ENCODE results near the gene KCNK18. TPM values are rescaled to one million over a fixed set of nuclear protein-coding genes. Genes with fewer than 3 reads are reported as not detected.

KCNK18 gene
- total RNA-seq, 1 experiment from 2014 or later = not detected

GRCh38 chr10:117188371-117188770, 8.9 kb upstream of the KCNK18 start:
- Histone ChIP-seq H3K9me3 (ENCODE audit: control insufficient read depth, insufficient read depth, low read depth, low read length) (no peaks in the 10 kb centered on the region), H3K36me3 (ENCODE audit: control insufficient read depth, insufficient read depth, low read length) (no peaks in the 10 kb centered on the region), H3K27me3 (ENCODE audit: control insufficient read depth, insufficient read depth, low read length) (peaks cover 2% of the 10 kb centered on the region; the same call in 1 of the 2 replicates), H3K27ac (ENCODE audit: low read length) (no peak overlapping the region), H3K4me1 (ENCODE audit: control insufficient read depth, insufficient read depth, low read length) (no peaks in the 10 kb centered on the region), H3K4me3 (ENCODE audit: low read depth in 2 of 2, low read length in 2 of 2) (no peak overlapping the region)
- BruUV-seq (replicated peaks) = no TSS peak
- TF ChIP-seq, protein P1, sequence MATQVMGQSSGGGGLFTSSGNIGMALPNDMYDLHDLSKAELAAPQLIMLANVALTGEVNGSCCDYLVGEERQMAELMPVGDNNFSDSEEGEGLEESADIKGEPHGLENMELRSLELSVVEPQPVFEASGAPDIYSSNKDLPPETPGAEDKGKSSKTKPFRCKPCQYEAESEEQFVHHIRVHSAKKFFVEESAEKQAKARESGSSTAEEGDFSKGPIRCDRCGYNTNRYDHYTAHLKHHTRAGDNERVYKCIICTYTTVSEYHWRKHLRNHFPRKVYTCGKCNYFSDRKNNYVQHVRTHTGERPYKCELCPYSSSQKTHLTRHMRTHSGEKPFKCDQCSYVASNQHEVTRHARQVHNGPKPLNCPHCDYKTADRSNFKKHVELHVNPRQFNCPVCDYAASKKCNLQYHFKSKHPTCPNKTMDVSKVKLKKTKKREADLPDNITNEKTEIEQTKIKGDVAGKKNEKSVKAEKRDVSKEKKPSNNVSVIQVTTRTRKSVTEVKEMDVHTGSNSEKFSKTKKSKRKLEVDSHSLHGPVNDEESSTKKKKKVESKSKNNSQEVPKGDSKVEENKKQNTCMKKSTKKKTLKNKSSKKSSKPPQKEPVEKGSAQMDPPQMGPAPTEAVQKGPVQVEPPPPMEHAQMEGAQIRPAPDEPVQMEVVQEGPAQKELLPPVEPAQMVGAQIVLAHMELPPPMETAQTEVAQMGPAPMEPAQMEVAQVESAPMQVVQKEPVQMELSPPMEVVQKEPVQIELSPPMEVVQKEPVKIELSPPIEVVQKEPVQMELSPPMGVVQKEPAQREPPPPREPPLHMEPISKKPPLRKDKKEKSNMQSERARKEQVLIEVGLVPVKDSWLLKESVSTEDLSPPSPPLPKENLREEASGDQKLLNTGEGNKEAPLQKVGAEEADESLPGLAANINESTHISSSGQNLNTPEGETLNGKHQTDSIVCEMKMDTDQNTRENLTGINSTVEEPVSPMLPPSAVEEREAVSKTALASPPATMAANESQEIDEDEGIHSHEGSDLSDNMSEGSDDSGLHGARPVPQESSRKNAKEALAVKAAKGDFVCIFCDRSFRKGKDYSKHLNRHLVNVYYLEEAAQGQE (IDR thresholded peaks at IDR 0.05; ENCODE audit: insufficient read depth in 1 of 2, low read depth in 2 of 2, low read length in 1 of 2) = no peak
- TF ChIP-seq, protein P2, sequence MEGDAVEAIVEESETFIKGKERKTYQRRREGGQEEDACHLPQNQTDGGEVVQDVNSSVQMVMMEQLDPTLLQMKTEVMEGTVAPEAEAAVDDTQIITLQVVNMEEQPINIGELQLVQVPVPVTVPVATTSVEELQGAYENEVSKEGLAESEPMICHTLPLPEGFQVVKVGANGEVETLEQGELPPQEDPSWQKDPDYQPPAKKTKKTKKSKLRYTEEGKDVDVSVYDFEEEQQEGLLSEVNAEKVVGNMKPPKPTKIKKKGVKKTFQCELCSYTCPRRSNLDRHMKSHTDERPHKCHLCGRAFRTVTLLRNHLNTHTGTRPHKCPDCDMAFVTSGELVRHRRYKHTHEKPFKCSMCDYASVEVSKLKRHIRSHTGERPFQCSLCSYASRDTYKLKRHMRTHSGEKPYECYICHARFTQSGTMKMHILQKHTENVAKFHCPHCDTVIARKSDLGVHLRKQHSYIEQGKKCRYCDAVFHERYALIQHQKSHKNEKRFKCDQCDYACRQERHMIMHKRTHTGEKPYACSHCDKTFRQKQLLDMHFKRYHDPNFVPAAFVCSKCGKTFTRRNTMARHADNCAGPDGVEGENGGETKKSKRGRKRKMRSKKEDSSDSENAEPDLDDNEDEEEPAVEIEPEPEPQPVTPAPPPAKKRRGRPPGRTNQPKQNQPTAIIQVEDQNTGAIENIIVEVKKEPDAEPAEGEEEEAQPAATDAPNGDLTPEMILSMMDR (IDR thresholded peaks at IDR 0.05) = no peak
- no peak for TF ChIP-seq SIN3A (IDR thresholded peaks at IDR 0.05; ENCODE audit: borderline replicate concordance, insufficient read depth, low read depth, low read length)
- no peak for TF ChIP-seq POLR2AphosphoS5 (IDR thresholded peaks at IDR 0.05; ENCODE audit: low read depth, low read length)
- POLR2A ChIA-PET = no interaction called here
- DNase-seq (ENCODE audit: low read depth, low spot score) = no peak
- in situ Hi-C loops (cut with HindIII; ENCODE audit: low pct_unique_long_range_greater_than_20kb, low sequenced_read_pairs) = no loop called here
- ATAC-seq = no peak
- CTCF ChIA-PET = no interaction called here
- intact Hi-C loops (cut with micrococcal nuclease; ENCODE audit: unreplicated experiment) = no loop called here

- Histone ChIP-seq H3K36me3 (ENCODE audit: control insufficient read depth, insufficient read depth, low read length) (no peaks in the 10 kb centered on the region), H3K27ac (ENCODE audit: low read length) (no peak overlapping the region), H3K9me3 (ENCODE audit: control insufficient read depth, insufficient read depth, low read depth, low read length) (no peaks in the 10 kb centered on the region), H3K4me1 (ENCODE audit: control insufficient read depth, insufficient read depth, low read length) (no peaks in the 10 kb centered on the region), H3K4me3 (ENCODE audit: low read depth in 2 of 2, low read length in 2 of 2) (no peak overlapping the region), H3K27me3 (ENCODE audit: control insufficient read depth, insufficient read depth, low read length) (peaks cover 2% of the 10 kb centered on the region; the same call in 1 of the 2 replicates)
- ATAC-seq (no peak), DNase-seq (ENCODE audit: low read depth, low spot score) (no peak)
- CTCF ChIA-PET = no interaction called here
- POLR2A ChIA-PET = no interaction called here
- no TSS peak for BruUV-seq (replicated peaks)
- in situ Hi-C loops (cut with HindIII; ENCODE audit: low pct_unique_long_range_greater_than_20kb, low sequenced_read_pairs) (no loop called here), intact Hi-C loops (cut with micrococcal nuclease; ENCODE audit: unreplicated experiment) (no loop called here)
- TF ChIP-seq, protein P1 (IDR thresholded peaks at IDR 0.05; ENCODE audit: insufficient read depth in 1 of 2, low read depth in 2 of 2, low read length in 1 of 2) = no peak
- TF ChIP-seq SIN3A (IDR thresholded peaks at IDR 0.05; ENCODE audit: borderline replicate concordance, insufficient read depth, low read depth, low read length) (no peak), POLR2AphosphoS5 (IDR thresholded peaks at IDR 0.05; ENCODE audit: low read depth, low read length) (no peak), TCF7L2 (IDR thresholded peaks at IDR 0.05; ENCODE audit: low read depth, low read length) (no peak)
- TF ChIP-seq, protein P2 (IDR thresholded peaks at IDR 0.05) = no peak
Observed at GRCh38 chr10:117189557-117189956, 7.7 kb upstream of the KCNK18 start.

Data from Panc1 (cell line).